ENCODE results near the gene ARHGEF10L.

The ARHGEF10L gene

DNA sequence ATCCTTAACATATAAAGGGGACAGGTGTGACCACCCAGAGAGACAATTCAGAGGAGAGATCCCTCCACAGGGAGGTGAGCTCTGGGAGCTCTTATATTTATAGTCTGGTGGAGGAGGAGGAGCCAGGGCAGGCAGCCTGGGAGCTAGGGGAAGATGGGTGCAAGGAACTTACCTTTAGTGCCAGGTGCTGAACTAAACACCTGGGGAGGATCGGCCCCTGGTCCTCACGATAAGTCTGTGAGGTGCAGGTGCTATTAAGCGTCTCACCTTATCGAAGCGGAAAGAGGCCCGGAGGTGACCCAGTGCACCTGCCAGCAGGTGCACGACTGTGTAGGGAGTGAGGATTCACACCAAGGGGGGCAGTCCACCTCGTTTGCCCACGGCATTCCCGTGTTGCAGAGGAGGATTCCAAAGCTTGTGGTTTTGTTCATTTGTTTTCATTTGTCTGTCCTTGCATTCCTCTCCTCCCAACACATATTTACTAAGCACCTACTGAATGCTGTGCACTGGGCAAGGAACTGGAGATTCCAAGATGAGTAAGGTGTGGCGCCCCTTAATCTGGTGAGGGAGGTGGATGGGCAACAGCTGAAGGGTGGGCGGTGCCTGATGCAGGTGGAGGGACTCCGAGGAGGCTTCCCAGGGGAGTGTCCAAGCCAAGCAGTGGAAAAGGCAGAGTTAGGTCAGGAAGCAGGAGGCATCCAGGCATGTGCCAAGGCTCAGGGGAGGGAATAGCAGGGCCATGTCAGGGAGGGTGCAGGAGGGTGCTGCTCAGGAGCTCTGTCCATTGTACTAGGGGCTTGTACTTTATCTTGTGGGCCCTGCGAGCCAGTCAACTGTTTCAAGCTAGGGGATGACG, 11.5 kb downstream of the ARHGEF10L start:
- no peak for DNase-seq

- no peak for DNase-seq
These were observed 12.3 kb downstream of the ARHGEF10L start for GRCh38 chr1:17551755-17552234.

- DNase-seq: no peak
These were observed 14.6 kb downstream of the ARHGEF10L start for GRCh38 chr1:17553975-17554700.

GRCh38 chr1:17554954-17555353, 15.5 kb downstream of the ARHGEF10L start:
- no peak for DNase-seq

DNA sequence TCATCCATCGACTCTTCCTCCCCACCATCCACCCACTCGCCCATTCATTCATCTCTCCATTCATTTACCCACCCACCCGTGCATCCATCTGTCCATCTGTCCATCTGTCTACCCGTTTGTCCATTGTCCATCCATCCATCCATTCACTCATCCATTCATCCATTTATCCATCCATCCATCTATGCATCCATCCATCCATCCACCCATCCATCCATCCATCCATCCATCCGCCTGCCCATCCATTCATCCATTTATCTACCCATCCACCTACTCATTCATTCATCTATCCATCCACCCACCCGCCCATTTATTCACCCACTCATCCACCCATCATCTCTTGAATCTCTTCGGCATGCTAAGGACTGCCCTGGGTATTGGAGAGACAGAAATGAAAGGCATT, 18.5 kb downstream of the ARHGEF10L start:
- DNase-seq: no peak

GRCh38 chr1:17558541-17558940, 19.0 kb downstream of the ARHGEF10L start:
- no peak for DNase-seq

- DNase-seq: no peak
These were observed 19.6 kb downstream of the ARHGEF10L start for GRCh38 chr1:17558954-17559614.

- DNase-seq: no peak
These were observed 20.3 kb downstream of the ARHGEF10L start for GRCh38 chr1:17559615-17560419.

DNA sequence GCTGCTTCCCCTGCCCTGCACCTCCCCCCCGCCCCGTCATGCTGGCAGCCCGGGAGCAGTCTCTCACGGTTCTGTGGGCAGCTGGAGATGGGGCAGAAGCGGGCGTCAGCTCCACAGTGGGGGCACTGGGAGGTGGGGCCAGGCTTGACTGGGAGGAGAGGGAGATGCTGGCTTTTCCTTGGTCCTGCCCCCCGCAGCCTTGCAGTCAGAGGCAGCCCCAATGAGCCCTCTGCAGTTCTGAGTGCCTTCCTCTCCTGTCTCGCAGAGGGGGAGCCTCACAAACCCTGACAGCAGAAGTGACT, 21.7 kb downstream of the ARHGEF10L start:
- no peak for DNase-seq

GRCh38 chr1:17561561-17561985, 22.1 kb downstream of the ARHGEF10L start:
- DNase-seq: no peak

DNA sequence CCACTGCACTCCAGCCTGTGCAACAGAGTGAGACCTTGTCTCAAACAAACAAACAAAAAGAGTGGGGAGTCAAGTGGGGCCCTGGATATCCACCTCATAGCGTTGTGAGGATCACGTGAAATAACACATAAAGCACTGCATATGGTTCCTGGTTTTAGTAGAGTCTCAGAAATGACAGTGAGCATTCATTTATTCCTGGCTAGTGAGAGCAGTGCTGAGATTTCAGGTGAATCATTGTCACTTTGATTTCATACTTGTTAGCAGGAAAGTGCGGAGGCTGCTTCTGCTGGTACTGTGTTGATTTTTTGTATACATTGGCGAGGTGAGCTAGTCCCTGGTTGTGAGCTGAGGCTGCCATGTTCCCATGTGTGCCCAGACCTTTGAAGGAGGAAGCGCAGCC, 22.9 kb downstream of the ARHGEF10L start:
- no peak for DNase-seq

GRCh38 chr1:17563494-17564281, 24.2 kb downstream of the ARHGEF10L start:
- DNase-seq: no peak

DNA sequence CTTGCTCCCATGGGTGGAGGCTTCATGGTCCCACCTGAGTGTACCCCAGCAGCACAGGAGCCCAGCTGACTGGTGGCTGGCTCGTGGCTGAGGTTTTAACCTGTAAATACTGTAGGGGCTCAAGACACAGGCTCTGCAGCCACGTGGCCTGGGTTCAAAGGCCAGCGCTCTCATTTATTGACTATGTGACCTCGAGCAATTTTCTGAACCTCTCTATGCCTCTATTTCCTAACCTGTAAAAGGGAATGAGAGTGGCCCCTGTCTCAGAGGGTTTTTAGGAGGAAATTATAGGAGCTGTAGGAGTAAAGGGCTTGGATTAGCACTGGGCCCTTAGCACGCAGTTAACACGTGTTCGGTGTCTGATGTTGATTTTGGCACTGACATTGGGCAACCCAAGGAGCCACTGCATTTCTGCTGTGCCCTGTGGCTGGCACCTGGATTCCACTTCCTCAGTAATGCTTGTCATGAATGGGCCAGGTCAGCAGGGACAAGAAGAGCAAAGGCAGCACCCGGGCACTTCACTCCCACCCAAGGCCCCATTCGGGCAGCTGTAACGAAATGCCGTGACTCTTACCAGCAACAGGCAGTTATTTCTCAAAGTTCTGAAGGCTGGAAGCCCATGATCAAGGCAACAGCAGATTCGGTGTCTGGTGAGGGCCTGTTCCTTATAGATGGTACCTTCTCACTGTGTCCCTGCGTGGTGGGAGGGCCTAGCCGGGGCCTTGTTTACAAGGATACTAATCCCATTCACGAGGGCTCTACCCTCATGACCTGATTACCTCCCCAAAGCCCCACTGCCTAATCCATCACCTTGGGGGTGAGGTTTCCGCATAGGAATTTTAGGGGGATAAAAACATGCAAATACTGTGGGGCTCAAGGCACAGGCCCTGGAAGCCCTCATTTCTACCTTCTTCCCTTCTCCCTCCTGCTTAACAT, 25.2 kb downstream of the ARHGEF10L start:
- DNase-seq: no peak

DNA sequence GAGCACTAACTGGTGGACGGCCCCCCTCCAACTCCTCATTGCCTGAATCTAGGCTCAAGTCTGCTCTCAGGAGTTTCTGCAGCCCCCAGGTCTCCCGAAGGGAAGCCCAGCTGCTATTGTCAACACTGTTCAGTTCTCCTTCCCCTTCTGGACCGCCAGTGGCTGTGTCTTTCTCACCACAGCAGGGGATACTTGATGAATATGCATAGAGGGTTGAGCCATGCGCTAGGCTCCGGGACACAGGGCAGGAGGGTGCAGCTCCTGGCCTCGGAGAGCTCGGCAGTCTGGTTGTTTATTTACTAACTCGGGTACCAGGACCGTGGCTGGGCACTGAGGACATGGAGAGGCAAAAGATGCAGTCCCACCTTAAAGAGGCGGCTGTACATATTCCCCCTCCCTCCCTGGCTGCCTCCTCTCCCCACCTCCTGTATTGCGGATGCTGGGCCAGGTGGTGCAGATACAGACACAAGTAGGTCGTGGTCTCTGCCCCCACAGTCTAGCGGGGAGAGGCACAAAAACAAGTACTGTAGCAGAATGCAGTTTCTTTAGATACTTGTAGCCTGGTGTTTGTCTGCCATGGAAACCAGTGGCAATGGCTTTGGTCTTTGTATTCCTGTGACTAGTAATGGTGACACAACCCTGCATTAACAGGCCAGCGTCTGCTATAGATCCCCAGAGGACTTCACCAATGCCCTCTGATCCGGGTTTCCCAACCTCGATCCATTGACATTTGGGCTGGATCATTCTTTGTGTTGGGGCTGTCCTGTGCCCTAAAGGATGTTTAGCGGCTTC, 26.2 kb downstream of the ARHGEF10L start:
- no peak for DNase-seq

- DNase-seq: no peak
These were observed 26.9 kb downstream of the ARHGEF10L start for GRCh38 chr1:17566417-17566816.

DNA sequence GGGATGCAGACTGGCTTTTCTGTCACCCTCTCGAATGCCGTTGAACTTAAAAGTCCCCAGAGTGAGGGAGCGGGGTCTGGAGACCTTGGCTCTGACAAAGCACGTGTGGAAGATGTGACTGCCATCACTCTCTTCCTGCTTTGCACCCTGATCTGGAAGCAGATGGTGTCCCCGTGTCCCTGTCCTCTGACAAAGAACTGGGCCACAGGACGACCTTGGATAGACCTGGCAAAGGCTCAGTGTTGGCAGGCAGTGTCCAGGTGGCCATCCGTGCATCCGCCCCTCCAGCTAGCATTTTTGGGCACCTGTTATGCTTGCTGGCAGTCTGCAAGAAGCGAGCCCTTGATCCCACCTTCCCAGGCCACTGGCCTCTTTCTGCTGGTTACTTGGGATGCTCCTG, 27.4 kb downstream of the ARHGEF10L start:
- DNase-seq: no peak

DNA sequence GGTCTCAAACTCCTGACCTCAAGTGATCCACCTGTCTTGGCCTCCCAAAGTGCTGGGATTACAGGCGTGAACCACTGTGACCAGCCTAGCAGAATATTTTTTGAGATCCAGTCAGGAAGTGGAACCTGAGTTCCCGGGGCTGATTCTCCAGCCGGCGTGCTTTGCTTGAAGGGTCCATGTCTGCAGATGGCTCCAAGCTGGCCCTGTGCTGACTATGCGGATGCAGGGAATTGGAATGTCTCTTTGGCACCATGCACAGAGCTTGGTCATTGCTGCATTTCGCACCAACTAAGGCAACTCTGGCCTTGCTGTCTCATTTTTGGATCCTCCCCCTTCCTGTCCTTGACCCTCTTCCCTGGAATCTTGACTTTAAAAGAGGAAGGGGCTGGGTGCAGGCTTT, 28.1 kb downstream of the ARHGEF10L start:
- DNase-seq: no peak

- no peak for DNase-seq
These were observed 28.8 kb downstream of the ARHGEF10L start for GRCh38 chr1:17568014-17568900.

Data from activated naive CD4-positive, alpha-beta T cell treated with anti-CD3 and anti-CD28 coated beads, Interleukin-2, amount 50 U/mL, for 16 hours (primary cell).